ENCODE data around the gene CENPK.
A peak's percentile ranks its signal among the peaks of the same experiment; 100 is the strongest.

GRCh38 chr5:65611524-65611923 lies 48.6 kb upstream of the CENPK start:
- TF ChIP-seq CTCF (IDR thresholded peaks at IDR 0.05; ENCODE audit: low read depth, low read length, missing input control) (no peak), FOXA1 (IDR thresholded peaks at IDR 0.05) (no peak), SP1 (IDR thresholded peaks at IDR 0.05) (peak; percentile 12), HNF4A (conservative IDR thresholded peaks at IDR 0.05) (no peak)
- TF ChIP-seq, protein P1, sequence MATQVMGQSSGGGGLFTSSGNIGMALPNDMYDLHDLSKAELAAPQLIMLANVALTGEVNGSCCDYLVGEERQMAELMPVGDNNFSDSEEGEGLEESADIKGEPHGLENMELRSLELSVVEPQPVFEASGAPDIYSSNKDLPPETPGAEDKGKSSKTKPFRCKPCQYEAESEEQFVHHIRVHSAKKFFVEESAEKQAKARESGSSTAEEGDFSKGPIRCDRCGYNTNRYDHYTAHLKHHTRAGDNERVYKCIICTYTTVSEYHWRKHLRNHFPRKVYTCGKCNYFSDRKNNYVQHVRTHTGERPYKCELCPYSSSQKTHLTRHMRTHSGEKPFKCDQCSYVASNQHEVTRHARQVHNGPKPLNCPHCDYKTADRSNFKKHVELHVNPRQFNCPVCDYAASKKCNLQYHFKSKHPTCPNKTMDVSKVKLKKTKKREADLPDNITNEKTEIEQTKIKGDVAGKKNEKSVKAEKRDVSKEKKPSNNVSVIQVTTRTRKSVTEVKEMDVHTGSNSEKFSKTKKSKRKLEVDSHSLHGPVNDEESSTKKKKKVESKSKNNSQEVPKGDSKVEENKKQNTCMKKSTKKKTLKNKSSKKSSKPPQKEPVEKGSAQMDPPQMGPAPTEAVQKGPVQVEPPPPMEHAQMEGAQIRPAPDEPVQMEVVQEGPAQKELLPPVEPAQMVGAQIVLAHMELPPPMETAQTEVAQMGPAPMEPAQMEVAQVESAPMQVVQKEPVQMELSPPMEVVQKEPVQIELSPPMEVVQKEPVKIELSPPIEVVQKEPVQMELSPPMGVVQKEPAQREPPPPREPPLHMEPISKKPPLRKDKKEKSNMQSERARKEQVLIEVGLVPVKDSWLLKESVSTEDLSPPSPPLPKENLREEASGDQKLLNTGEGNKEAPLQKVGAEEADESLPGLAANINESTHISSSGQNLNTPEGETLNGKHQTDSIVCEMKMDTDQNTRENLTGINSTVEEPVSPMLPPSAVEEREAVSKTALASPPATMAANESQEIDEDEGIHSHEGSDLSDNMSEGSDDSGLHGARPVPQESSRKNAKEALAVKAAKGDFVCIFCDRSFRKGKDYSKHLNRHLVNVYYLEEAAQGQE (IDR thresholded peaks at IDR 0.05) = no peak
- TF ChIP-seq, protein P2, sequence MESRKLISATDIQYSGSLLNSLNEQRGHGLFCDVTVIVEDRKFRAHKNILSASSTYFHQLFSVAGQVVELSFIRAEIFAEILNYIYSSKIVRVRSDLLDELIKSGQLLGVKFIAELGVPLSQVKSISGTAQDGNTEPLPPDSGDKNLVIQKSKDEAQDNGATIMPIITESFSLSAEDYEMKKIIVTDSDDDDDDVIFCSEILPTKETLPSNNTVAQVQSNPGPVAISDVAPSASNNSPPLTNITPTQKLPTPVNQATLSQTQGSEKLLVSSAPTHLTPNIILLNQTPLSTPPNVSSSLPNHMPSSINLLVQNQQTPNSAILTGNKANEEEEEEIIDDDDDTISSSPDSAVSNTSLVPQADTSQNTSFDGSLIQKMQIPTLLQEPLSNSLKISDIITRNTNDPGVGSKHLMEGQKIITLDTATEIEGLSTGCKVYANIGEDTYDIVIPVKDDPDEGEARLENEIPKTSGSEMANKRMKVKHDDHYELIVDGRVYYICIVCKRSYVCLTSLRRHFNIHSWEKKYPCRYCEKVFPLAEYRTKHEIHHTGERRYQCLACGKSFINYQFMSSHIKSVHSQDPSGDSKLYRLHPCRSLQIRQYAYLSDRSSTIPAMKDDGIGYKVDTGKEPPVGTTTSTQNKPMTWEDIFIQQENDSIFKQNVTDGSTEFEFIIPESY (IDR thresholded peaks at IDR 0.05) = no peak
